BLaER1 treated with 17β-estradiol and CSF1 and Interleukin-3, amounts not matched to agents 10 nM and 100 nM (cell line): ENCODE measurements around the gene DIP2C.
A peak's percentile ranks its signal among the peaks of the same experiment; 100 is the strongest.

Source experiments
- H3K27ac ChIP-seq, 11 experiments: shearing (Covaris generic); formaldehyde crosslinking; 2 replicates each; pipeline ENCODE4 v1.8.1; 2022
- H3K27me3 ChIP-seq, 11 experiments: shearing (Covaris generic); formaldehyde crosslinking; 2 replicates each; pipeline ENCODE4 v1.8.1; 2022
- H3K36me3 ChIP-seq, 11 experiments: shearing (Covaris generic); formaldehyde crosslinking; 2 replicates each; pipeline ENCODE4 v1.8.1; 2022
- H3K4me1 ChIP-seq, 10 experiments: shearing (Covaris generic); formaldehyde crosslinking; 2 replicates each; pipeline ENCODE4 v1.8.1; 2022
- H3K4me2 ChIP-seq, 11 experiments: shearing (Covaris generic); formaldehyde crosslinking; 2 replicates each; pipeline ENCODE4 v1.8.1; 2022
- H3K4me3 ChIP-seq, 10 experiments: shearing (Covaris generic); formaldehyde crosslinking; 2 replicates each; pipeline ENCODE4 v1.8.1; 2022
- H3K9ac ChIP-seq, 11 experiments: shearing (Covaris generic); formaldehyde crosslinking; 2 replicates each; pipeline ENCODE4 v1.8.1; 2022
- H3K9me3 ChIP-seq, 11 experiments: shearing (Covaris generic); formaldehyde crosslinking; replicated peaks in 1 of 11; 2 replicates each; pipeline ENCODE4 v1.8.1; 2022
- H4K20me1 ChIP-seq, 11 experiments: shearing (Covaris generic); formaldehyde crosslinking; 2 replicates each; pipeline ENCODE4 v1.8.1; 2022
- Cebpa-rat ChIP-seq, 11 experiments: shearing (Covaris generic); IDR thresholded peaks; 2 replicates each; pipeline ENCODE4 v1.8.1; 2022

The DIP2C gene

GRCh38 chr10:725302-725701 lies 35.8 kb upstream of the DIP2C start:
- Histone ChIP-seq H3K4me2 (no peak overlapping the region), H3K27ac (no peak overlapping the region), H3K9ac (no peak overlapping the region), H3K36me3 (no peaks in the 10 kb centered on the region), H3K4me3 (no peak overlapping the region), H4K20me1 (peaks cover 0 to 3% (median 0%) of the 10 kb centered on the region in 11 experiments; a peak in 3 of 22 replicates), H3K27me3 (peaks cover 0 to 12% (median 0%) of the 10 kb centered on the region in 11 experiments; a peak in 1 of 22 replicates), H3K9me3 (peaks cover 20 to 25% (median 22%) of the 10 kb centered on the region in 11 experiments; a peak in 21 of 22 replicates), H3K4me1 (no peaks in the 10 kb centered on the region)
- TF ChIP-seq Cebpa-rat (IDR thresholded peaks at IDR 0.05), result no peak

DNA sequence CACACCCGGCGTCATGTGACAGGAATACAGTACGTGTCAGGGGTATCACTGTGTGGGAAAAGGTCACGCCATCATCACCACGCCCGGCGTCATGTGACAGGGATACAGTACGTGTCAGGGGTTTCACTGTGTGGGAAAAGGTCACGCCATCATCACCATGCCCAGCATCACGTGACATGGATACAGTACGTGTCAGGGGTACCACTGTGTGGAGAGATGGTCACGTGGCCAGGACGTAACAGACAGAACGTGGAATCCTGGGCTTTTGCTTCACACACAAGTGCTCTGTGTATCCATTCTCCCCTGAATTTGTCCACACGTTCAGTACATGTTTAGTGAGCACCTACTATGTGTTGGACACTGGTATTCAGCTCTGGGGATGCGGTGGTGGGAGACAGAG lies 34.5 kb upstream of the DIP2C start:
- no peak overlapping the region for H3K27ac ChIP-seq
- H3K9me3 ChIP-seq, result peaks cover 20 to 25% (median 22%) of the 10 kb centered on the region in 11 experiments; a peak in 21 of 22 replicates
- no peak overlapping the region for H3K4me3 ChIP-seq
- H3K9ac ChIP-seq, result no peak overlapping the region
- no peak overlapping the region for H3K4me2 ChIP-seq
- peaks cover 0 to 13% (median 0%) of the 10 kb centered on the region in 11 experiments; a peak in 1 of 22 replicates for H3K27me3 ChIP-seq
- peaks cover 0 to 3% (median 0%) of the 10 kb centered on the region in 11 experiments; a peak in 2 of 22 replicates for H4K20me1 ChIP-seq
- no peaks in the 10 kb centered on the region for H3K4me1 ChIP-seq
- no peaks in the 10 kb centered on the region for H3K36me3 ChIP-seq
- no peak for TF ChIP-seq Cebpa-rat (IDR thresholded peaks at IDR 0.05)

DNA sequence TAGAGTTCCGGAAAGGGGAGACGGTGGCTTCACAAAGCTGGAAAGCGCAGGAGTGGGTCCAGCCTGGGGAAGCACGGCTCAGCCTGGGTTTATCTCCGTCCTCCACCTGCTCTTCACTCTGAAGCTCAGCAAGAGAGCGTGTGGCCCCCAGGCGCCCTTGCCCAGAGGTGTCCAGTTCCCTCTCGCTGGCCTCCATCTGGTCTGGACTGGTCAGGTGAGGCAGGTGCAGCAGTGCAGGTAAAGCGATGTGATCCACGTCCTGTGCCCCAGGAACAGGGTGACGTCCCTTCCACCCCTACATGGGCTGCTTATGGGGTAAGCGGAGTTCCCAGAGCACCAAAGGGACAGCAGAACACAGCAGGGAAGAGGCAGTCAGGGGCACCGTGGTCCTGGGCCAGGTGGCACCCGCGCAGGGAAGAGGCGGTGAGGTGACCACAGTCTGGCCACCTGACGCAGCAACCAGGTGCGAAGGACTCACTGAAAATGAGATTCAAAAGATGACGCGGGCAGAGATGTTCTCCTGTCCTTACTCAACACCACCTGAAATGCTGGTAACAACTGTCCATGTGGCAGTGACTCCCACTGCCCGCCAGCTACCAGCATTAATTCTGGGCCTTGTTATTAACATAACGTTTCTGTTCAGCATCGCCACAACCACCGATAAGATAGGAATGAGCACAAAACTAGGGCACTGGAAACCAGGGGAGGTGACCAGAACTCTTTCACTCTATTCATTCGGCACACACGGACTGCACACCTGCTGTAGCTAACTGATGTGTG lies 33.0 kb upstream of the DIP2C start:
- TF ChIP-seq Cebpa-rat (IDR thresholded peaks at IDR 0.05), result no peak

DNA sequence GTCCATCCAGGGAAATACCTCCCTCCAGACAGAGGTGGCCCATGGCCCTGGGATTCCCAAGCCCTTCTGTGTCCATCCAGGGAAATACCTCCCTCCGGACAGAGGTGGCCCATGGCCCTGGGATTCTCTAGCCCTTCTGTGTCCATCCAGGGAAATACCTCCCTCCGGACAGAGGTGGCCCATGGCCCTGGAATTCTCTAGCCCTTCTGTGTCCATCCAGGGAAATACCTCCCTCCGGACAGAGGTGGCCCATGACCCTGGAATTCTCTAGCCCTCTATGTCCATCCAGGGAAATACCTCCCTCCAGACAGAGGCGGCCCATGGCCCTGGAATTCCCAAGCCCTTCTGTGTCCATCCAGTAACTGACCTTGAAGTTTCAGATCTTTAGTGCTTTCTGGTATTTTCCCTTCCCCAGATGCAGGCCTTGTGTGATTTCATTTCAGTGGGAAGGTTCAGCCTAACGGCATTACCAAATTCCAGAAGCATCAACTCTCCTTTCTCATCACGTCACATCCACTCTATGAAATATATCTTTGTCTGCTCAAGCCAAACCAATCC lies 28.8 kb upstream of the DIP2C start:
- no peak overlapping the region for H3K4me2 ChIP-seq
- no peaks in the 10 kb centered on the region for H4K20me1 ChIP-seq
- H3K27me3 ChIP-seq, result peaks cover 0 to 6% (median 0%) of the 10 kb centered on the region in 11 experiments; a peak in 1 of 22 replicates
- no peak for TF ChIP-seq Cebpa-rat (IDR thresholded peaks at IDR 0.05)
- peaks cover 26 to 36% (median 33%) of the 10 kb centered on the region in 11 experiments for H3K9me3 ChIP-seq
- H3K4me3 ChIP-seq, result no peak overlapping the region
- no peak overlapping the region for H3K27ac ChIP-seq
- no peaks in the 10 kb centered on the region for H3K36me3 ChIP-seq
- H3K4me1 ChIP-seq, result no peaks in the 10 kb centered on the region
- no peak overlapping the region for H3K9ac ChIP-seq

More for the DNA sequence above, 33.0 kb upstream of the DIP2C start:
- peaks cover 20 to 25% (median 22%) of the 10 kb centered on the region in 11 experiments; a peak in 21 of 22 replicates for H3K9me3 ChIP-seq
- H3K9ac ChIP-seq, result no peak overlapping the region
- H3K27ac ChIP-seq, result no peak overlapping the region
- H4K20me1 ChIP-seq, result no peaks in the 10 kb centered on the region; a peak in 1 of 22 replicates
- H3K4me2 ChIP-seq, result no peak overlapping the region
- peaks cover 0 to 13% (median 0%) of the 10 kb centered on the region in 11 experiments; a peak in 1 of 22 replicates for H3K27me3 ChIP-seq
- H3K4me1 ChIP-seq, result no peaks in the 10 kb centered on the region
- H3K36me3 ChIP-seq, result no peaks in the 10 kb centered on the region
- no peak overlapping the region for H3K4me3 ChIP-seq

DNA sequence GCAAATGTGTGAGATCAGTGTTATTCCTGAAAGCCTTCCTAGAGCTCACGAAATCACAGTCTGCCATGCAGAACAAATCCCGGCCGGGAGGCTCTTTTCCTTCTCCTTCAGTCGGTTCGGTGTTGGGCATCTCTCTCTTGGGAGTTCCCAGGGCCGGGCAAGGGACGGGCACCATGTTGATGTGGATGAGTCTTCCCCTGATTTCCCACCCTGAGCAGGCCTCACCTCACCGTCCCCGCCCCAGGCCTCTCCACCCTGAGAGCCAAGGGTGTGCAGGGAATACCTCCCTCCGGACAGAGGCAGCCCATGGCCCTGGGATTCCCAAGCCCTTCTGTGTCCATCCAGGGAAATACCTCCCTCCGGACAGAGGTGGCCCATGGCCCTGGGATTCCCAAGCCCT lies 28.0 kb upstream of the DIP2C start:
- Histone ChIP-seq H4K20me1 (no peaks in the 10 kb centered on the region), H3K4me1 (no peaks in the 10 kb centered on the region), H3K9me3 (peaks cover 27 to 37% (median 32%) of the 10 kb centered on the region in 11 experiments), H3K4me2 (no peak overlapping the region), H3K9ac (no peak overlapping the region), H3K27me3 (peaks cover 0 to 6% (median 0%) of the 10 kb centered on the region in 11 experiments; a peak in 1 of 22 replicates), H3K4me3 (no peak overlapping the region), H3K27ac (no peak overlapping the region), H3K36me3 (no peaks in the 10 kb centered on the region)
- TF ChIP-seq Cebpa-rat (IDR thresholded peaks at IDR 0.05), result no peak

- H4K20me1 ChIP-seq, result no peaks in the 10 kb centered on the region
- no peak overlapping the region for H3K4me2 ChIP-seq
- H3K36me3 ChIP-seq, result no peaks in the 10 kb centered on the region
- H3K4me1 ChIP-seq, result no peaks in the 10 kb centered on the region
- peaks cover 0 to 6% (median 0%) of the 10 kb centered on the region in 11 experiments; a peak in 1 of 22 replicates for H3K27me3 ChIP-seq
- H3K27ac ChIP-seq, result no peak overlapping the region
- TF ChIP-seq Cebpa-rat (IDR thresholded peaks at IDR 0.05), result no peak
- no peak overlapping the region for H3K9ac ChIP-seq
- H3K9me3 ChIP-seq, result peaks cover 30 to 38% (median 32%) of the 10 kb centered on the region in 11 experiments
- H3K4me3 ChIP-seq, result no peak overlapping the region
These were observed 27.4 kb upstream of the DIP2C start for GRCh38 chr10:716821-717220.

DNA sequence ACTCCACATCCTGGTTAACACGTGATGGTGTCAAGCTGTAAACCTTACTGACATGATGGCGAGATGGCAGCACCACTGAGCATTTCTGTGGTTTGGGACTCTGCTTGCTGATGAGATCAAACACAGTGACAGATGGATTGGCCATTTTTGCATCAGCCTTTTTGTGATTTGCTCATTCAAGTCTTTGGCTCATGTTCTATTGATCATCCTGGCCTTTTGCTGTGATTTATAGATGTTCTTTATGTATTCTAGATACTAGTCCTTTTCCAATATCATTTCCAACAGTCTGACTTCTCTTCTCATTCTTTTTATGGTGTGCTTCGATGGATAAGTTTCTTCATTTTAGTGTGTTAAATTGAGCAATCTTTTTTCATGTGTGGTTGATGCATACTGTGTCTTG lies 24.7 kb upstream of the DIP2C start:
- no peaks in the 10 kb centered on the region; a peak in 1 of 22 replicates for H3K27me3 ChIP-seq
- H3K4me2 ChIP-seq, result no peak overlapping the region
- no peaks in the 10 kb centered on the region for H4K20me1 ChIP-seq
- no peak overlapping the region for H3K4me3 ChIP-seq
- 0 out of 20 replicates have a peak, but pooled peaks cover 0 to under 1% (median 0%) of the 10 kb centered on the region in 10 experiments for H3K4me1 ChIP-seq
- H3K9me3 ChIP-seq, result peaks cover 32 to 43% (median 37%) of the 10 kb centered on the region in 11 experiments
- H3K9ac ChIP-seq, result no peak overlapping the region
- H3K27ac ChIP-seq, result no peak overlapping the region
- TF ChIP-seq Cebpa-rat (IDR thresholded peaks at IDR 0.05), result no peak
- no peaks in the 10 kb centered on the region for H3K36me3 ChIP-seq

- no peaks in the 10 kb centered on the region; a peak in 1 of 22 replicates for H3K27me3 ChIP-seq
- no peak overlapping the region for H3K4me3 ChIP-seq
- TF ChIP-seq Cebpa-rat (IDR thresholded peaks at IDR 0.05), result peak in 2 of 11 experiments; percentile 45 to 47; a peak in 3 of 22 replicates
- no peaks in the 10 kb centered on the region for H4K20me1 ChIP-seq
- H3K4me2 ChIP-seq, result no peak overlapping the region
- H3K27ac ChIP-seq, result no peak overlapping the region
- H3K9ac ChIP-seq, result no peak overlapping the region
- H3K36me3 ChIP-seq, result no peaks in the 10 kb centered on the region
- H3K9me3 ChIP-seq, result peaks cover 32 to 43% (median 37%) of the 10 kb centered on the region in 11 experiments
- peaks cover 0 to 10% (median 0%) of the 10 kb centered on the region in 10 experiments; a peak in 1 of 20 replicates for H3K4me1 ChIP-seq
These were observed 23.1 kb upstream of the DIP2C start for GRCh38 chr10:712575-712974.

DNA sequence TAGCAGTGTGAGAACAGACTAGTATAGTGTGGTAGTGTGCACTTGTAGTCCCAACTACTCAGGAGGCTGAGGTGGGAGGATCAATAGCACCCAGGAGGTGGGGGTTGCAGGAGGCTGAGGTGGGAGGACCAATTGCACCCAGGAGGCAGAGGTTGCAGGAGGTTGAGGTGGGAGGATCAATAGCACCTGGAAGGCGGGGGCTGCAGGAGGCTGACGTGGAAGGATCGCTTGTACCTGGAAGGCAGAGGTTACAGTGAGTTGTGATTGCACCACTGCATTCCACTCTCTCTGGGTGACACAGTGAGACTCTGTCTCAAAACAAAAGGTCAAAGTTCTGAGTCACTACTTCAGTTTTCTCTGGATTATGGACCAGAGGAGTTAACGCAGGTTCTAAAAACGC lies 22.6 kb upstream of the DIP2C start:
- H3K4me1 ChIP-seq, result peaks cover 0 to 10% (median 0%) of the 10 kb centered on the region in 10 experiments; a peak in 1 of 20 replicates
- no peak overlapping the region for H3K27ac ChIP-seq
- H3K4me2 ChIP-seq, result no peak overlapping the region
- H3K36me3 ChIP-seq, result no peaks in the 10 kb centered on the region
- peaks cover 32 to 43% (median 37%) of the 10 kb centered on the region in 11 experiments for H3K9me3 ChIP-seq
- H3K27me3 ChIP-seq, result no peaks in the 10 kb centered on the region; a peak in 1 of 22 replicates
- no peak overlapping the region for H3K4me3 ChIP-seq
- TF ChIP-seq Cebpa-rat (IDR thresholded peaks at IDR 0.05), result no peak
- H4K20me1 ChIP-seq, result no peaks in the 10 kb centered on the region
- H3K9ac ChIP-seq, result no peak overlapping the region
